HAP-1 (cell line): ENCODE data around the gene SNN.

Experiments used
- DNase-seq, 2 experiments: peaks; one replicate each; pipeline ENCODE4 v3.0.0-alpha.2; 2016 to 2020; ENCODE audit warnings: low spot score in 2 of 2
- H3K27me3 ChIP-seq: fragments of 250-450 bp; sonication (Bioruptor Pico); 2 replicates; pipeline ENCODE4 v1.5.1; 2020; ENCODE audit warnings: low read depth, mild to moderate bottlenecking, moderate library complexity
- H3K36me3 ChIP-seq: fragments of 250-450 bp; sonication (Bioruptor Pico); replicated peaks from 2 replicates; pipeline ENCODE4 v1.5.1; 2020; ENCODE audit warnings: mild to moderate bottlenecking
- H3K4me1 ChIP-seq: fragments of 250-450 bp; sonication (Bioruptor Pico); 2 replicates; pipeline ENCODE4 v1.5.1; 2020; ENCODE audit warnings: mild to moderate bottlenecking
- H3K4me3 ChIP-seq: fragments of 250-450 bp; sonication (Bioruptor Pico); 2 replicates; pipeline ENCODE4 v1.5.1; 2020; ENCODE audit warnings: mild to moderate bottlenecking, moderate library complexity
- H3K9me3 ChIP-seq: fragments of 250-450 bp; sonication (Bioruptor Pico); 2 replicates; pipeline ENCODE4 v1.5.1; 2020; ENCODE audit warnings: mild to moderate bottlenecking, moderate library complexity
- in situ Hi-C: fragments of 300-500 bp; cut with MboI; formaldehyde crosslinking; loops from 3 replicates; pipeline ENCODE4 v1.14.3; 2020; ENCODE audit warnings: low sequenced_read_pairs, inconsistent platforms, mixed read lengths

SNN gene

GRCh38 chr16:11684231-11685025, 16.2 kb downstream of the SNN start:
- H3K27me3 ChIP-seq, result no peaks in the 10 kb centered on the region
- H3K36me3 ChIP-seq, result peaks cover 41% of the 10 kb centered on the region
- H3K9me3 ChIP-seq, result no peaks in the 10 kb centered on the region
- in situ Hi-C loops, result no loop called here
- no peak for DNase-seq
- H3K4me1 ChIP-seq, result no peaks in the 10 kb centered on the region
- H3K4me3 ChIP-seq, result no peak overlapping the region

- no peaks in the 10 kb centered on the region for H3K9me3 ChIP-seq
- DNase-seq, result no peak
- no peaks in the 10 kb centered on the region for H3K4me1 ChIP-seq
- H3K27me3 ChIP-seq, result no peaks in the 10 kb centered on the region
- H3K36me3 ChIP-seq, result peaks cover 38% of the 10 kb centered on the region
- in situ Hi-C loops, result no loop called here
- no peak overlapping the region for H3K4me3 ChIP-seq
Observed at GRCh38 chr16:11685844-11686618, 17.8 kb downstream of the SNN start.

- H3K4me3 ChIP-seq, result no peak overlapping the region
- peaks cover 47% of the 10 kb centered on the region for H3K36me3 ChIP-seq
Observed at GRCh38 chr16:11686713-11687380, 18.6 kb downstream of the SNN start.

GRCh38 chr16:11687601-11688519, 19.6 kb downstream of the SNN start:
- H3K36me3 ChIP-seq, result peaks cover 52% of the 10 kb centered on the region
- H3K4me1 ChIP-seq, result no peaks in the 10 kb centered on the region
- in situ Hi-C loops, result no loop called here
- H3K27me3 ChIP-seq, result no peaks in the 10 kb centered on the region
- no peak for DNase-seq
- no peaks in the 10 kb centered on the region for H3K9me3 ChIP-seq
- no peak overlapping the region for H3K4me3 ChIP-seq

More at GRCh38 chr16:11686713-11687380, 18.6 kb downstream of the SNN start:
- DNase-seq, result no peak
- Histone ChIP-seq H3K4me1 (no peaks in the 10 kb centered on the region), H3K27me3 (no peaks in the 10 kb centered on the region), H3K9me3 (no peaks in the 10 kb centered on the region)
- in situ Hi-C loops, result no loop called here

GRCh38 chr16:11688520-11688886, 20.2 kb downstream of the SNN start:
- in situ Hi-C loops, result no loop called here
- Histone ChIP-seq H3K36me3 (peaks cover 47% of the 10 kb centered on the region), H3K27me3 (no peaks in the 10 kb centered on the region), H3K4me3 (no peak overlapping the region), H3K9me3 (no peaks in the 10 kb centered on the region), H3K4me1 (no peaks in the 10 kb centered on the region)
- no peak for DNase-seq

GRCh38 chr16:11689031-11689840, 21.0 kb downstream of the SNN start:
- H3K4me3 ChIP-seq, result no peak overlapping the region
- H3K27me3 ChIP-seq, result no peaks in the 10 kb centered on the region
- no peaks in the 10 kb centered on the region for H3K4me1 ChIP-seq
- in situ Hi-C loops, result no loop called here
- peaks cover 43% of the 10 kb centered on the region for H3K36me3 ChIP-seq
- DNase-seq, result no peak
- H3K9me3 ChIP-seq, result no peaks in the 10 kb centered on the region

- Histone ChIP-seq H3K27me3 (no peaks in the 10 kb centered on the region), H3K9me3 (no peaks in the 10 kb centered on the region), H3K4me3 (no peak overlapping the region), H3K4me1 (no peaks in the 10 kb centered on the region), H3K36me3 (peaks cover 51% of the 10 kb centered on the region)
- no peak for DNase-seq
- in situ Hi-C loops, result no loop called here
Observed at GRCh38 chr16:11691235-11691634, 23.0 kb downstream of the SNN start.

- DNase-seq, result no peak
- Histone ChIP-seq H3K4me1 (no peaks in the 10 kb centered on the region), H3K9me3 (no peaks in the 10 kb centered on the region), H3K36me3 (peaks cover 49% of the 10 kb centered on the region), H3K27me3 (no peaks in the 10 kb centered on the region), H3K4me3 (no peak overlapping the region)
- in situ Hi-C loops, result no loop called here
Observed at GRCh38 chr16:11691771-11692170, 23.5 kb downstream of the SNN start.

- in situ Hi-C loops, result no loop called here
- Histone ChIP-seq H3K4me1 (no peaks in the 10 kb centered on the region), H3K9me3 (no peaks in the 10 kb centered on the region), H3K4me3 (no peak overlapping the region), H3K27me3 (no peaks in the 10 kb centered on the region), H3K36me3 (peaks cover 48% of the 10 kb centered on the region)
- DNase-seq, result no peak
Observed at GRCh38 chr16:11692171-11692570, 23.9 kb downstream of the SNN start.

GRCh38 chr16:11692651-11693050, 24.4 kb downstream of the SNN start:
- Histone ChIP-seq H3K27me3 (no peaks in the 10 kb centered on the region), H3K9me3 (no peaks in the 10 kb centered on the region), H3K36me3 (peaks cover 47% of the 10 kb centered on the region), H3K4me1 (no peaks in the 10 kb centered on the region), H3K4me3 (no peak overlapping the region)
- DNase-seq, result no peak
- in situ Hi-C loops, result no loop called here

- no peak overlapping the region for H3K4me3 ChIP-seq
- H3K4me1 ChIP-seq, result no peaks in the 10 kb centered on the region
- in situ Hi-C loops, result no loop called here
- H3K27me3 ChIP-seq, result no peaks in the 10 kb centered on the region
- no peaks in the 10 kb centered on the region for H3K9me3 ChIP-seq
- no peak for DNase-seq
- H3K36me3 ChIP-seq, result peaks cover 43% of the 10 kb centered on the region
Observed at GRCh38 chr16:11696266-11697012, 28.2 kb downstream of the SNN start.

- H3K27me3 ChIP-seq, result no peaks in the 10 kb centered on the region
- no peaks in the 10 kb centered on the region for H3K9me3 ChIP-seq
- no peak for DNase-seq
- in situ Hi-C loops, result no loop called here
- no peaks in the 10 kb centered on the region for H3K4me1 ChIP-seq
- H3K36me3 ChIP-seq, result peaks cover 39% of the 10 kb centered on the region
- no peak overlapping the region for H3K4me3 ChIP-seq
Observed at GRCh38 chr16:11697319-11697718, 29.1 kb downstream of the SNN start.
